T-helper 2 cell treated with Interferon-gamma antibody and Interleukin-4, amounts not matched to agents 5 μg/mL and 100 μg/mL, for 36 hours (primary cell): ENCODE data around the gene SURF6.
"Not testable (repeated sequence)": the region's sequence is repeated elsewhere in the genome, so short reads cannot be mapped to it uniquely, and the experiment has no call there.

ENCODE experiments used
- DNase-seq: peaks from one replicate; pipeline ENCODE4 v3.0.0; 2021; ENCODE audit warnings: low spot score
- H3K27ac Mint-ChIP-seq: one replicate; pipeline ENCODE4 v1.8.0; 2021; ENCODE audit warnings: mild to moderate bottlenecking, mixed read lengths
- H3K27me3 Mint-ChIP-seq: one replicate; pipeline ENCODE4 v1.8.0; 2021; ENCODE audit warnings: low read depth, mixed read lengths
- H3K36me3 Mint-ChIP-seq: one replicate; pipeline ENCODE4 v1.8.0; 2021; ENCODE audit warnings: low read depth, mixed read lengths
- H3K4me1 Mint-ChIP-seq: one replicate; pipeline ENCODE4 v1.8.0; 2021; ENCODE audit warnings: low read depth, mixed read lengths
- H3K4me3 Mint-ChIP-seq: one replicate; pipeline ENCODE4 v1.8.0; 2022; ENCODE audit warnings: mild to moderate bottlenecking, moderate library complexity, mixed read lengths
- H3K9me3 Mint-ChIP-seq: one replicate; pipeline ENCODE4 v1.8.0; 2021; ENCODE audit warnings: mixed read lengths

SURF6 gene

DNA sequence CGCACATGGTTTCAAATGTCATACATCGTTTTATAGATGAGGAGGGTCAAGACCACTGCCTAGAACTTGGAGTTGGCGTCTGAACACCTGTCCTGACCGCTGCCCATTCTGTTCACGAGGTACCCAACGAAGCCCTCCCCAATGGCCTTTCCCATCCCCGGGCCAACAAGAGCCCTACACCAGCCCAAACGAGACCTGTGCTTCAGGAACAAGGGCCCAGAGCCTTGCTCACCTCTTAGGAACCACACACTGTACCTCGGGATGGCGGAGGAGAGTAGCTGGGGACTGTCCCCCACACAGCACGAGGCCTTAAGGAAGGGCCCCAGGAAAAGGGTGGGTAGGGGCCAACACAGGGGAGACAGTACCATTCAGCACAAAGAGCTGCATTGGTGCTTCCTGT, 3.0 kb downstream of the SURF6 start:
- Mint-ChIP-seq H3K36me3 (peaks cover 46% of the 10 kb centered on the region), H3K9me3 (no peaks in the 10 kb centered on the region), H3K27me3 (no peaks in the 10 kb centered on the region), H3K27ac (no peak overlapping the region), H3K4me3 (no peak overlapping the region), H3K4me1 (peaks cover 14% of the 10 kb centered on the region)
- no peak for DNase-seq

DNA sequence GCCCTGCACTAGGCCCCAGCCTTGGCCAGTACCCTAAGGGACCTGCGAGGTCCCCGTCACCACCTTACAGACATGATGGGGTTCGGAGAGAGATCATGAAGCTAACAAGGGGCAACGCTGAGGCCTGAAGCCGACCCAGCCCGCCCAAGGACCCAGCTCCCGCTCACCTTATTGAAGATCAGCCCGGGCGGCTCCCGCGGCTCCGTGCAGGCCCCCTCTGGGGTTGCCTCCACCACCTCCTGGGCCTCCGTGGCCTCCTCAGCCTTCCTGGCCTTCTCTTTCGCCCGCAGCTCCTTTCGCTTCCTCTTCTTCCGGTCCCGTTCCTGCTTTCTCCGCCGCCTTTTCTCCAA, 3.6 kb downstream of the SURF6 start:
- no peaks in the 10 kb centered on the region for H3K9me3 Mint-ChIP-seq
- H3K36me3 Mint-ChIP-seq: peaks cover 43% of the 10 kb centered on the region
- no peak for DNase-seq
- H3K4me3 Mint-ChIP-seq: no peak overlapping the region
- H3K27ac Mint-ChIP-seq: no peak overlapping the region
- peaks cover 14% of the 10 kb centered on the region for H3K4me1 Mint-ChIP-seq
- no peaks in the 10 kb centered on the region for H3K27me3 Mint-ChIP-seq

DNA sequence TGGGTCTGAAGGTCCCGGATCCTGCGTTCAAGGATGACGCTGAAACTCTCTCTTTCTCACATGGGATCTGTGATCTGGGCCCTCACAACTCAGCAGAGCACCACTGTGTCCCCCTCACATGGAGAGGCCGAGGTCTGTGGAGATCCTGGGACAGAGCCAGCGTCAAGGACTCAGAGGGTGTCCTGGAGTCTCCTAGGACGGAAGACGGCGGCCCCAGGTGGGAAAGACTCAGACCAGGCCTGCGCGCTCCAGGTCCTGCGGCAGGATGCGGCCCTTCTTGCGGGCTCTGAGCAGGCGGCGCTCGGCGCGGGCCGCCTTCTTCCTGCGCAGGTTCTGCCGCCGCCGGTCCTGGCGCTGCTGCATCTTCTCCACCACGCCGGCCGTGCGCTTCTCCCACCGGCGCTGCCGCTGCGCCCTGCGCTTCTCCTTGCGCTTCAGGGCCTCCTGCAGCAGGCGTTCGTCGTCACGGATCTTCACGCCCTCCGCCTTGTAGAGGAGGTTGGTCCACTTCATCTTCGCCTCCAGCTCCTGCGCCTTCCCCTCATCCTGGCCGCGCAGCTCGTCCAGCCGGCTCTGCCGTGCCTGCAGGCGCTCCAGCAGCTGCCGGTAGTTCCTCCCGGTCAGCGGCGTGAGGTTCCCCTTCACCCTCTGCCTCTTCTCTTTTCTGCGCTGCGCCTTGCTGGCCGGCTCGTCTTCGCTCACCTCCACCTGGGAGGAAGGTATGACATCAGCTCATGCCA, 4.2 kb downstream of the SURF6 start:
- no peak overlapping the region for H3K27ac Mint-ChIP-seq
- H3K9me3 Mint-ChIP-seq: no peaks in the 10 kb centered on the region
- H3K27me3 Mint-ChIP-seq: no peaks in the 10 kb centered on the region
- DNase-seq: no peak
- no peak overlapping the region for H3K4me3 Mint-ChIP-seq
- H3K4me1 Mint-ChIP-seq: peaks cover 14% of the 10 kb centered on the region
- H3K36me3 Mint-ChIP-seq: peaks cover 43% of the 10 kb centered on the region

DNA sequence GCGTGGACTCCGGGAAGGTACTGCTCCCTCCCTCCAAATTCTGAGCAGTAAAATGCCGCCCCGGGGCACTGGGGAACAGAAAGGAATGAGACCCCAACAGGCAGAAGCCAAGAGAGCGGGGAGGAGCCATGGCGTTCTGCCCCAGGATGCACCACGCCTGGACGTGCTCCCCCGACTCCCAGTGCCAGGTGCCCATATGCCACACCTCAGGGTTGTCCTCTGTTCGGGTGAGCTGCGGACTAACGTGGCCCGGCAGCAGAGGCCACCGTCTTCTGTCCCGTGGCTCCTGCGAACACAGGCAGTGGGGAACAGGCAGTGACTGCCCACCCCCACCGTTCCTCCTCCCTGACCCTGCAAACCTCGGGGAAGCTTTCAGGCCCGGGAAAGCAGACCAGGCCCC, 4.8 kb downstream of the SURF6 start:
- no peak overlapping the region for H3K27ac Mint-ChIP-seq
- H3K9me3 Mint-ChIP-seq: no peaks in the 10 kb centered on the region
- peaks cover 41% of the 10 kb centered on the region for H3K36me3 Mint-ChIP-seq
- H3K4me1 Mint-ChIP-seq: peaks cover 11% of the 10 kb centered on the region
- no peak for DNase-seq
- H3K27me3 Mint-ChIP-seq: no peaks in the 10 kb centered on the region
- H3K4me3 Mint-ChIP-seq: no peak overlapping the region

DNA sequence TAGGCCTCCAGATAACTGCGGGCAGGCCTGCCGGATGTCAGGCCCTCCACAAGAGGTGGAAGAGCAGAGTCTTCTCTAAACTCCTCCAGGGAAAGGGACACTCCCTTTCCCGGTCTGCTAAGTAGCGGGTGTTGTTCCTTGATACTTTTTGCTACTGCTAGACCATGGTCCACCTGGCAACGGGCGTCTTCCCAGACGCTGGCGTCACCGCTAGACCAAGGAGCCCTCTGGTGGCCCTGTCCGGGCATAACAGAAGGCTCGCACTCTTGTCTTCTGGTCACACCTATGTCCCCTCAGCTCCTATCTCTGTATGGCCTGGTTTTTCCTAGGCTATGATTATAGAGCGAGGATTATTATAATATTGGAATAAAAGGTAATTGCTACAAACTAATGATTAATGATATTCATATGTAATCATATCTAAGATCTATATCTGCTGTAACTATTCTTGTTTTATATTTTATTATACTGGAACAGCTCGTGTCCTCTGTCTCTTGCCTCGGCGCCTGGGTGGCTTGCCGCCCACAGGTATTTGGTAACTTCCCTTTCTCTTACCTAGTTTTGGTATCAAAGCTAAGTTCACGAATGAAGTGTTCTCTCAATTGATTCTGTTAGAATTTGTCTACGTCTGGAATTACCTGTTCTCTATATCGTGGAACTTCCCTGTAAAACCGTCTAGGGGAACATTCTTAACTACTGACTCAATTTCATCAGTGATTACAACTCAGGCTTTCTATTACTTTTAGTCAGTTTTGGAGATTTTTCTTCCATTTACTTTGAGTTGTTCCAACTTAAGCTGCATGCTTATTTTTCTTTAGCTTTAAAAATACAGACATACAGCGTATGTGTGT, 6.5 kb downstream of the SURF6 start:
- H3K4me3 Mint-ChIP-seq, H3K9me3 Mint-ChIP-seq, DNase-seq, H3K27ac Mint-ChIP-seq, H3K4me1 Mint-ChIP-seq, H3K27me3 Mint-ChIP-seq: not testable (repeated sequence)
- H3K36me3 Mint-ChIP-seq: peaks cover 37% of the 10 kb centered on the region

DNA sequence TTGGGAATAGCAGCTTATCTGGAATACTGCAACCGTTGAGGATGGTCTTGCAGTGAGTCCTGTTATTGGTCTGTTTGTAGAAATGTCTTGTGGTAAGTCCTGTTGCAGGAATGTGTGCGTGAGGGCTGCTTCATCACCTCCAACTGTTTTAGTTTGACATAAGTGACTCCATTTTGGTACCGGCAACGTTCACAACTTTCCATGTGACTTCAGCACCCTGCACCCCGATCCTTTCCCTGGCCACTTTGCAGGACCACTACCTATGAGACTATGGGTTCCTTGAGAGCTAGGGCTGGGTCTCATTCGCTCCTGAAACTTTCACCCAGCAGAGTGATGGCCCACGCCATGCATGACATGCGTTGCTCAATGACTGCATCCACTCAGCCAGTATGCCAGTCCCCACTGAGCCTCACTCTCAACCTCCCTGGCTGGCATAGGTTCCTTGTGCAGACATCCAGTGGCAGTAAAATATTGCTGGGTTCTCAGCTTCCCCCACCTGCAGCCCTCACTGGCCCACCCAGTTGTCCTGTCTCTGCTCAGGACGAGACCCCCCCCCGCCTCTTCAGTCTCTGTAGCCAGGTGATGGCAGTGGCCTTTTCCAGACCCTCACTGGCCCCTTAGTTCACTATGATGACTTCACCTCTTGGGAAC, 8.0 kb downstream of the SURF6 start:
- no peak for DNase-seq
- Mint-ChIP-seq H3K27me3 (no peaks in the 10 kb centered on the region), H3K4me1 (peaks cover 2% of the 10 kb centered on the region), H3K4me3 (no peak overlapping the region), H3K9me3 (no peaks in the 10 kb centered on the region), H3K36me3 (peaks cover 27% of the 10 kb centered on the region), H3K27ac (no peak overlapping the region)

DNA sequence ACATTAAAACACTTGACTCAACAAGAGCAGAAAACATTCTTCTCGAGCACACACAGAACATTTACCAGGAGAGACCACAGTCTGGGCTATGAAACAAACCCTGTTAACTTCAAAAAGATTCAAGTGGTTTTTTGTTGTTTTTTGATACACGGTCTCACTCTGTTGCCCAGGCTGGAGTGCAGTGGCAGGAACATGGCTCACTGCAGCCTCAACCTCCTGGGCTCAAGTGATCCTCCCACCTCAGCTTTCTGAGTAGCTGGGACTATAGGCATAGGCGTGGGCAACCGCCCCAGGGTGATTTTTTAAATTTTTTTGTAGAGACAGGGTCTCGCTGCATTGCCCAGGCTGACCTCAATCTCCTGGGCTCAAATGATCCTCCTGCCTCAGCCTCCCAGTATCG, 9.0 kb downstream of the SURF6 start:
- H3K9me3 Mint-ChIP-seq, H3K27ac Mint-ChIP-seq, H3K4me3 Mint-ChIP-seq, DNase-seq, H3K27me3 Mint-ChIP-seq, H3K4me1 Mint-ChIP-seq: not testable (repeated sequence)
- peaks cover 19% of the 10 kb centered on the region for H3K36me3 Mint-ChIP-seq

DNA sequence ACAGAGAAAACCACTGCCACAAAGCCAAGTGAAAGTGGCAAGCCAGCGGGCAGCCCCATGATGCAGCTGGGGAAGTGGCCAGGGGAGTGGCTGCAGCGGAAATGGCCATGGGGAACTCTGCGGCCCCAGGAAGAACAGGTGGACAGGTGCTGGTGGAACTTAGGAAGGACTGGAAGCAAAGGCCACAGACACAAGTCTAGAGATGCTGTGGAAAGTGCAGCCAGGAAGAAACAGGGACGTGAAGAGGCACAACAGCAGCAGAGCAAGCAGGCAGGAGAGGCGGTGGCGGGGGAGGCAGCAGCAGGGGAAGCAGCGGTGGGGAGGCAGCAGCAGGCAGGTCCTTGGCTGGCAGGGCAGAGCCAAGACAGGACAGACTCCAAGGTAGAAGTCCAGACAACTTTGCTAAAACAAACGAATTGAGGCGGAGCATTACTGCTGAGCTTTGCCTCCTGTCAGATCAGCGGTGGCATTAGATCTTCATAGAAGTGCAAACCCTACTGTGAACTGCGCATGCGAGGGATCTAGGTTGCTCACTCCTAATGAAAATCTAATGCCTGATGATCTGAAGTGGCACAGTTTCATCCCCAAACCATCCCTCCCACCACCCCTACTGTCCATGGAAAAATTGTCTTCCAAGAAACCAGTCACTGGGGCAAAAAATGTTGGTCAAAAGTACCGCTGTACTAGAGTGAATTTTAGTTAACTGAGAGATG, 11.8 kb downstream of the SURF6 start:
- Mint-ChIP-seq H3K36me3 (peaks cover 3% of the 10 kb centered on the region), H3K9me3 (no peaks in the 10 kb centered on the region), H3K27ac (no peak overlapping the region), H3K4me1 (no peaks in the 10 kb centered on the region), H3K4me3 (no peak overlapping the region), H3K27me3 (peaks cover 3% of the 10 kb centered on the region)
- DNase-seq: no peak

DNA sequence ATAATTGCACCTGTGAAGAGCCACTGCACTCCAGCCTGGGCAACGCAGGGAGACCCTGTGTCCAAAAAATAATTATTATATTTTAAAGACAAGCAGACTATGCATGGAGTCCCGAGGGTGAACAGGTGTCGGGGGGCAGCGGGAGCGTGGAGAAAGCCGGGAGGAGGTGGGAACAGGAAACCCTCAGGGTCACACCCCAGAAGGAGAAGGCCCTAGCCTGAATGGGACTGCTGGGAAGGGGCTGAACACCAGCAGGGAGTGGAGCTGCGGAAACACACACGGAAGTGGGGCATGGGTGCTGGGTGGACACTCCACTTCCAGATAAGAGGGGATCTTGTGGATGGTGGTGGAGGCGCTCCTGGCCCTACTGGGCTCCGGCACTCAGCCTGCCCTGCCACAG, 12.8 kb downstream of the SURF6 start:
- H3K36me3 Mint-ChIP-seq: no peaks in the 10 kb centered on the region
- no peaks in the 10 kb centered on the region for H3K4me1 Mint-ChIP-seq
- no peak overlapping the region for H3K27ac Mint-ChIP-seq
- no peaks in the 10 kb centered on the region for H3K9me3 Mint-ChIP-seq
- peaks cover 3% of the 10 kb centered on the region for H3K27me3 Mint-ChIP-seq
- H3K4me3 Mint-ChIP-seq: no peak overlapping the region
- no peak for DNase-seq

DNA sequence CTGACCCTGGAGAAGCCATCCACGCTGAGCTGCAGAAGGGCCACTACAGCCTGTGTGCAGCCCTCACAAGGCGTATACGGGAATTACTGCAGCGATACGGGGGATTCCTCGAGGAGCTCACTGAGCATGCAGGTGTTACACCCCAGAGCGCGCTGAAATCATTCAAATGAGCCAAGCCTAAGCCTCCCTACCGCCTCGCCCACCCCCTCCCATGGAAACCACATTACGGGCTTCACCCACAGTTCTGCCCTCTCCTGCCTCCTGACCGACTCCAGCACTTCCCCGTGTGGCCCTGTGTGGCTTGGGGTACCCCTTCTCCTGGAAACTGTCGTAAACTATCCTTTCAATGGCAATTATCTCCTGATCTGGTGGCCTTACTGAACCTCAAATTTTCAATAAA, 13.3 kb downstream of the SURF6 start:
- Mint-ChIP-seq H3K27me3 (peaks cover 3% of the 10 kb centered on the region), H3K4me1 (no peaks in the 10 kb centered on the region), H3K36me3 (no peaks in the 10 kb centered on the region), H3K4me3 (no peak overlapping the region), H3K9me3 (no peaks in the 10 kb centered on the region), H3K27ac (no peak overlapping the region)
- no peak for DNase-seq

DNA sequence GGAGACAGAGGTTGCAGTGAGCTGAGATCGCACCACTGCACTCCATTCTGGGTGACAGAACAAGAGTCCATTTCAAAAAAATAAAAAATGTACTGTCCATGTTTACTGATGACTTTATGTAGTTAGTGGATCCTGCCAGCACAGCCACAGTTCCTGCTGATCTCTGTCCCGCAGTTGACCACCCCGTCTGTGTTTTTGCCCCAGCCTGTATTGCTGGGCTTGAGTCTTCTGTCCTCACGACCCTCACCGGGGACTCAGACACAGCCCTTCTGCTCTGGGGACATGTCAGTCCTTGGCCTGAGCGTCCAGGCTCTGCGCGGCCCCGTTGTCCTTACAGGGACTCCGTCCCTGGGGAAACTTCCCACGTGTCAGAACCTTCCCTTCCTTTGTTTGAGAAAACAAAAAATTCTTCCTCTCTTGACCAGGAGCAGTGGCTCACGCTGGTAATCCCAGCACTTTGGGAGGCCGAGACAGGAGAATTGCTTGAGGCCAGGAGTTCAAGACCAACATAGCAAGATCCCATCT, 14.5 kb downstream of the SURF6 start:
- H3K4me1 Mint-ChIP-seq: no peaks in the 10 kb centered on the region
- no peaks in the 10 kb centered on the region for H3K36me3 Mint-ChIP-seq
- no peak for DNase-seq
- H3K9me3 Mint-ChIP-seq: no peaks in the 10 kb centered on the region
- peaks cover 3% of the 10 kb centered on the region for H3K27me3 Mint-ChIP-seq
- H3K4me3 Mint-ChIP-seq: no peak overlapping the region
- H3K27ac Mint-ChIP-seq: no peak overlapping the region

DNA sequence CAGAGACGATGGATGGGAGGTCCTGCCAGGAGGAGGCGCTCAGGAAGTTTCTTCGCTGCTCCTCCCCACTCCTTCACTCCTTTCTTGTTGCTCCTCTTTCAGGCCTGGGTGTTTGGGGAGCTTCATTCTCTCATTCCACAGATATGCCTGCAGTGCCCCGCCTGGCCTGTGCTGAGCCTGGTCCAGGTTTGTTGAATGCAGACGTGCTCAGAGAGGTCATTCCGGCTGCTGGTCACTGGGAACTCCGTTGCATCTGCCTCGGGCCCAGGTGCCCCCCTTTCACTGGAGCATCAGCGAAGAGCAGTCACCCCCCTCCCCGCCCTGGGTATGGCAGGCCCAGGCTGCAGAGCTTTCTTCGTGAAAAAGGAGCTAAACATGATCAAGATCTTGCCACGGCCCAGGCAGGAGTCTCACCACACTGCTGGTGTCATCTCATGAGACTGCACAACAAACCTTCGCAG, 15.5 kb downstream of the SURF6 start:
- Mint-ChIP-seq H3K27me3 (peaks cover 3% of the 10 kb centered on the region), H3K27ac (no peak overlapping the region), H3K4me1 (no peaks in the 10 kb centered on the region), H3K36me3 (no peaks in the 10 kb centered on the region), H3K9me3 (no peaks in the 10 kb centered on the region), H3K4me3 (no peak overlapping the region)
- DNase-seq: no peak

DNA sequence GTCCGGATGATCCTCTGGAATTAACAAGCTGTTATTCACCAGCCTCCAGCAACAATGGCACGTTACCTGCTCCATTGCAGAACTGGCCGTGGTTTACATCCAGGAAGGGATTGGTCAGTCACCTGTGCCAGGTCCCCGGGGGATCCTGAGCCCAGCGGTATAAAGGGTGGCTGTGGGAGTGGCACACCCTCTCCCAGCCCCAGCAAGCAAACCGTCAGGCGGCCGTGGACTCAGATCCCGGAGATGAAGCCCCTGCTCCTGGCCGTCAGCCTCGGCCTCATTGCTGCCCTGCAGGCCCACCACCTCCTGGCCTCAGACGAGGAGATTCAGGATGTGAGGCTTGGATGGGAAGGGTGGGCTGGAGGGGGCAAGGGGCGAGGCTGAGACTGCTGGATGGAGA, 18.4 kb downstream of the SURF6 start:
- not testable (repeated sequence) for H3K27ac Mint-ChIP-seq, H3K4me1 Mint-ChIP-seq, DNase-seq, H3K36me3 Mint-ChIP-seq, H3K27me3 Mint-ChIP-seq, H3K4me3 Mint-ChIP-seq, H3K9me3 Mint-ChIP-seq
